Left lobe of liver (tissue), 2 donors: Measurements from ENCODE around the gene OR2B2. TPM values are rescaled to one million over a fixed set of nuclear protein-coding genes. Genes with fewer than 3 reads are reported as not detected.

Experiments
- ATAC-seq: fragments of 200-7000 bp; cut with Tn5 transposase; one replicate; pipeline ENCODE4 v1.9.1; 2020; ENCODE audit warnings: mild to moderate bottlenecking, moderate library complexity
- DNase-seq: peaks from one replicate; pipeline ENCODE4 v3.0.0-alpha.2; 2020; ENCODE audit warnings: low spot score
- total RNA-seq: library from RNA; stranded (reverse); gene quantifications from one replicate; pipeline ENCODE4 v1.2.1, GENCODE V29; 2021
- donor health status: DM: no; HTN: no; CAD: no; lungs with moderate emphysema.
- donor health status: DM: no; HTN: yes; CAD: no.

Gene OR2B2
- total RNA-seq, 1 donor from 2014 or later = not detected

DNA sequence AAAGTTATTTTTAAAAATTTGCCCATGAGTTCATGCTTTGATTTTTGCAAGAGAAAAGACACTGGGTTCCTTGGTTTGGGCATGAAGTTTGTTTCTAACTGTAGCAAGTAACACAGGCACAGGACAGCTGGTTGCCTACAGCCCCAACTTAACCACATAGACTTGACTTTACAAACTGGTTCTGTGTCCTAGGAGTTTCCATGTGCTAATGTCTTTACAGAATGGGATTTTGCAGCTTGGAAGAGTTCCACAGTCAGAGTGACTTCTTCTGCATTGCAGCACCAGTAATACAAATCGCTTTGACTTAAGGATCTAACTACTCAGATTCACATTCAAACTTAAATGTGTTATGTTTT is 44.3 kb downstream of the OR2B2 start:
- ATAC-seq (no peak), DNase-seq (no peak)

GRCh38 chr6:27867051-27867944 is 44.9 kb downstream of the OR2B2 start:
- peak; percentile 79 for DNase-seq
- peak; percentile 64 for ATAC-seq

- ATAC-seq (peak; percentile 29), DNase-seq (peak; percentile 49)
Observed at GRCh38 chr6:27866357-27867050, 45.7 kb downstream of the OR2B2 start.

DNA sequence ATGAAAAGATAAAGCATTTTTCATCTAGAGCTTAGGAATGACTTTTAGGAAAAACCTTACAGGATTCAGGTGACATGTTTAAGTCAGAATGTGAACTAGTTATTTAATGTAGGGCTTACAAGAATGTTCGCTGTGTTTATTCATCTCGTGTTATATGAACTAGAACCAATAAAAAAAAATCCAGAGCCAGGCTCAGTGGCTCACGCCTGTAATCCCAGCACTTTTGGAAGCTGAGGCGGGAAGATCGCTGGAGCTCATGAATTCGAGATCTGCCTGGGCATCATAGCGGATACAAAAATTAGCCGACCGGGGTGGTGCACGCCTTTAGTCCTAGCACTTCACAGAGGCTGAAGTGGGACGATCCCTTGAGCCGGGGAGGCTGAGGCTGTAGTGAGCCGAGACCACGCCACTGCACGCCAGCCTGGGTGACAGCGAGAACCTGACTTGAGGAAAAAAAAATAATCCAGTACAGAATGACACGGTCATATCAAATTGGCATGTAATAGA is 46.3 kb downstream of the OR2B2 start:
- ATAC-seq = no peak
- no peak for DNase-seq

- peak; percentile 85 for ATAC-seq
- DNase-seq = peak; percentile 71
Observed at GRCh38 chr6:27864906-27865849, 47.0 kb downstream of the OR2B2 start.

- DNase-seq = no peak
- ATAC-seq = no peak
Observed at GRCh38 chr6:27863962-27864905, 48.0 kb downstream of the OR2B2 start.

DNA sequence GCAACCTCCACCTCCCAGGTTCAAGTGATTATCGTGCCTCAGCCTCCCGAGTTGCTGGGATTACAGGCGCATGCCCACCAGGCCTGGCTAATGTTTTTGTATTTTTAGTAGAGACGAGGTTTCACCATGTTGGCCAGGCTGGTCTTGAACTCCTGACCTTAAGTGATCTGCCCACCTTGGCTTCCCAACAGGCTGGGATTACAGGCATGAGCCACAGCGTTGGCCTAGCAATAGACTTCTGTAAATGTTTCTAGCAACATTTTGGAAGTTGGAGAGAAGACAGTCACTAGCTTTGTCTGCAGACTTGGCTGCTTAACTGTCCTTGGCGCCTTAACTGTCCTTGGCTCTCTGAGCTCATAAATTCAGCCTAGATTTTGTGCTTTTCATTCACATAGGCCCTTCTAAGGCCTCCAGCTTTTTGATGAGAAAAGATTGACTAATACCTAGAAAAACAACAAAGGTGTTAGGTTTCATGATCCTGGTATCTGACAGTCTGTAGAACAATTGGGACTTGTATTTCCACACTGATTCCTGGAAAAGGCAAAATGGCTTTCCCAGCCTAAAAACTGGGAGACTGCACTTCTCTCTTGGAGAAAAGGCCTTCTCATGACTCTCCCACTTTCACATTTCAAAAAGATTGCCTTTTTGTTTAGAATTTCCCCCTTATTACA is 49.7 kb downstream of the OR2B2 start:
- no peak for DNase-seq
- ATAC-seq = no peak

DNA sequence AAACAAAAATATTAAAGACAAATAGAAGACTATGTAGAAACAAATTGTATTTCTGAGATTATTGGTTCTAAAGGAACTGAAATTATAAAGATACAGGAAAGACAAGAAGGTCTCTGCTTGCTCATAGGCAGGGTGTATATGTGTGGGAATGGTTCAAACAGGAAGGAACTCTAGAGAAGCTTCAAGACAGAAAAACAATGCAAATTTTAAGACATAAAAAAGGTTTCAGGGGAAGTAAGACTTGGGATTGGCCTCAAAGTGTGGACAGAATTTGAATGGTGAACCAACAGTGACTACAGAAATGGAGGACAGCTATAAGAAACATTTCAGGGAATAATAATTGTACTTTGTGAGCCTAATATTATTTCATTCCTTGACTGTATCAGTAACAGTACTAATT is 50.3 kb downstream of the OR2B2 start:
- no peak for ATAC-seq
- no peak for DNase-seq

GRCh38 chr6:27861276-27861840 is 50.8 kb downstream of the OR2B2 start:
- ATAC-seq = no peak
- DNase-seq = no peak

Other genes with a start within 250 kb of the OR2B2 start
- not detected for gene OR2B6, start 44.8 kb upstream of the OR2B2 start, total RNA-seq
- 0.53 TPM for gene ZNF165, start 168.2 kb upstream of the OR2B2 start, total RNA-seq
- gene ZSCAN16, start 212.2 kb upstream of the OR2B2 start, total RNA-seq = 1.7 TPM
- gene ZKSCAN8, start 229.5 kb upstream of the OR2B2 start, total RNA-seq = 6.3 TPM